Measurements from ENCODE around the gene PAK5.

GRCh38 chr20:9711872-9712271 is 127.0 kb downstream of the PAK5 start:
- TF ChIP-seq EZH2phosphoT487 (IDR thresholded peaks at IDR 0.05; ENCODE audit: unreplicated experiment) (no peak), POLR2AphosphoS5 (IDR thresholded peaks at IDR 0.05; ENCODE audit: low read depth) (no peak), CTCF (conservative IDR thresholded peaks at IDR 0.05; ENCODE audit: low read depth in 2 of 2) (no peak), JUNB (IDR thresholded peaks at IDR 0.05; ENCODE audit: unreplicated experiment) (no peak), REST (IDR thresholded peaks at IDR 0.05; ENCODE audit: unreplicated experiment) (no peak), EZH2 (IDR thresholded peaks at IDR 0.05; ENCODE audit: low read depth, unreplicated experiment) (no peak), ZNF331 (CRISPR knock-in tag; IDR thresholded peaks at IDR 0.05; ENCODE audit: low read depth) (no peak), ETS1 (IDR thresholded peaks at IDR 0.05) (no peak)
